ENCODE measurements around the gene SLC45A3. TPM values are rescaled to one million over a fixed set of nuclear protein-coding genes. Genes with fewer than 3 reads are reported as not detected.

SLC45A3 gene
- total and polyA plus RNA-seq, 2 of the 4 experiments (the other 2 are of a cell fraction): 1.4 to 2.5 TPM

GRCh38 chr1:205675247-205675646, 5.1 kb downstream of the SLC45A3 start:
- Histone ChIP-seq H3K9me3 (ENCODE audit: control insufficient read depth, insufficient read depth, low read length) (no peaks in the 10 kb centered on the region), H3K4me2 (ENCODE audit: low read depth, low read length) (no peak overlapping the region), H2BK15ac (ENCODE audit: low read depth, low read length) (no peak overlapping the region), H3K18ac (ENCODE audit: low read depth, low read length) (no peak overlapping the region), H3K4me3 (ENCODE audit: insufficient read depth, low read depth, low read length) (no peak overlapping the region), H3K9me1 (ENCODE audit: insufficient read depth, low read length) (peaks cover 3% of the 10 kb centered on the region; the same call in 1 of the 2 replicates), H2BK120ac (ENCODE audit: low read depth, low read length) (no peak overlapping the region), H4K8ac (ENCODE audit: low read depth in 2 of 2, low read length in 2 of 2) (no peak overlapping the region), H3K4me1 (ENCODE audit: control insufficient read depth, insufficient read depth, low read length) (peaks cover 12% of the 10 kb centered on the region), H3K9ac (ENCODE audit: low read depth, low read length) (no peak overlapping the region), H3K36me3 (ENCODE audit: control insufficient read depth, insufficient read depth, low read length) (no peaks in the 10 kb centered on the region), H2BK20ac (ENCODE audit: low read depth, low read length) (no peak overlapping the region), H3K27me3 (ENCODE audit: control insufficient read depth, insufficient read depth, low read length) (no peaks in the 10 kb centered on the region), H4K5ac (ENCODE audit: low read depth, low read length) (no peak overlapping the region), H2BK5ac (ENCODE audit: low read depth, low read length, poor library complexity, severe bottlenecking) (no peak overlapping the region), H3K23ac (ENCODE audit: low read depth, low read length) (no peak overlapping the region), H3K79me1 (ENCODE audit: low read depth in 1 of 2, low read length in 2 of 2) (peaks cover 7 to 19% of the 10 kb centered on the region in 2 experiments; a peak in 3 of 4 replicates), H4K20me1 (ENCODE audit: insufficient read depth, low read length) (no peaks in the 10 kb centered on the region), H3K4ac (ENCODE audit: low read depth, low read length) (no peak overlapping the region), H2AK9ac (replicated peaks; ENCODE audit: low read depth, low read length, poor library complexity) (no peak overlapping the region), H3K56ac (ENCODE audit: extremely low read depth, insufficient read depth, low read length) (no peak overlapping the region), H4K91ac (ENCODE audit: insufficient read depth, low read depth, low read length) (no peak overlapping the region), H2AFZ (replicated peaks; ENCODE audit: low read length, poor library complexity) (no peak overlapping the region), H3K14ac (replicated peaks; ENCODE audit: low read depth, low read length) (no peak overlapping the region), H2AK5ac (ENCODE audit: low read depth, low read length) (no peak overlapping the region), H3K27ac (ENCODE audit: insufficient read depth, low read length) (no peak overlapping the region)
- intact Hi-C loops (cut with micrococcal nuclease) (no loop called here), dilution Hi-C loops (cut with HindIII; ENCODE audit: low sequenced_read_pairs, unreplicated experiment) (no loop called here), in situ Hi-C loops (cut with MboI; ENCODE audit: low sequenced_read_pairs) (no loop called here)
- TF ChIP-seq POLR2A (IDR thresholded peaks at IDR 0.05; ENCODE audit: low read depth, low read length): no peak
- DNase-seq: no peak
- WGBS, 2 experiments (ENCODE audit: extremely low coverage in 2 of 2, insufficient read length in 1 of 2): 100% methylated on average over 4 of the region's 4 CpGs; no CpG with 5 or more reads in 1 of the 2 experiments
- no TSS peak for BruUV-seq (replicated peaks)
- no peak for ATAC-seq (ENCODE audit: low read depth)
- CTCF ChIA-PET: no interaction called here
- POLR2A ChIA-PET (ENCODE audit: unreplicated experiment): no interaction called here

Data from IMR-90 (cell line).